Measurements from ENCODE around the gene PDXP. TPM values are rescaled to one million over a fixed set of nuclear protein-coding genes. Genes with fewer than 3 reads are reported as not detected.

The PDXP gene
- total RNA-seq, 1 experiment from 2014 or later, result 42.7 TPM

DNA sequence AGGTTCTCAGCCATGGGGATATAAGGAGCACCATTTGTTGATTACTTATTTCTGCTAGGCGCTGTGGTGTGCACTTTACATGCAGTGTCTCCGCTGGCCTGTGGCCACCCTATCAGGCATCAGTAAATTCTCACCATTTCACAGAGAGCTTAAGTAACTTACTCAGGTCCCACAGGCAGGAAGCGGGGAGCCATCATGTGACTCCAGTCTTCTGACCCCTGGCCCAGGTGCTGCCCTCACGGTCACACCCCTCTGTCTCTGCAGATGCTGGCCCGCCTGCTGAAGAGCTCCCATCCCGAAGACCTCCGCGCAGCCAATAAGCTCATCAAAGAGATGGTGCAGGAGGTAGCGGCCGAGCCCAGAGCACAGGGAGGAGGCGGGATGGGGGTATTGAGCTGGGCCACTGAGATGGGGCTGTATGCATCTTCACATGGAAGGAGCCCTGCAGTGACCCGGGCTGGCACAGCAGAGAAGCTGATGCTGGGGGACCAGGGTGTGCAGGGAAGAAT is 37.1 kb upstream of the PDXP start:
- H3K4me1 ChIP-seq (ENCODE audit: control insufficient read depth in 1 of 2, insufficient read depth in 2 of 2, low read length in 2 of 2), result no peaks in the 10 kb centered on the region
- no peak overlapping the region for H3K27ac ChIP-seq (ENCODE audit: low read depth, low read length)
- H3K27me3 ChIP-seq (ENCODE audit: insufficient read depth, low read length), result no peaks in the 10 kb centered on the region
- H4K20me1 ChIP-seq (ENCODE audit: insufficient read depth), result no peaks in the 10 kb centered on the region
- H3K9me2 ChIP-seq (ENCODE audit: insufficient read depth), result no peaks in the 10 kb centered on the region
- peaks cover 32 to 37% of the 10 kb centered on the region in 2 experiments for H3K36me3 ChIP-seq (ENCODE audit: control insufficient read depth in 1 of 2, insufficient read depth in 2 of 2, low read length in 2 of 2)
- no peak overlapping the region for H2AFZ ChIP-seq (ENCODE audit: low read depth, low read length, poor library complexity, severe bottlenecking)
- DNase-seq (ENCODE audit: low read depth, low spot score), result no peak
- CTCF ChIA-PET, result interaction anchor here (1.2 kb wide), 1 partner anchor 22 kb away, joined by 3 read pairs; no protein-coding TSS in a partner anchor
- no peak overlapping the region for H3K9ac ChIP-seq (ENCODE audit: low read length)
- TF ChIP-seq REST (IDR thresholded peaks at IDR 0.05; ENCODE audit: low read depth), result no peak
- TF ChIP-seq FOSL1 (IDR thresholded peaks at IDR 0.05; ENCODE audit: low read depth), result no peak
- TF ChIP-seq, protein P1, sequence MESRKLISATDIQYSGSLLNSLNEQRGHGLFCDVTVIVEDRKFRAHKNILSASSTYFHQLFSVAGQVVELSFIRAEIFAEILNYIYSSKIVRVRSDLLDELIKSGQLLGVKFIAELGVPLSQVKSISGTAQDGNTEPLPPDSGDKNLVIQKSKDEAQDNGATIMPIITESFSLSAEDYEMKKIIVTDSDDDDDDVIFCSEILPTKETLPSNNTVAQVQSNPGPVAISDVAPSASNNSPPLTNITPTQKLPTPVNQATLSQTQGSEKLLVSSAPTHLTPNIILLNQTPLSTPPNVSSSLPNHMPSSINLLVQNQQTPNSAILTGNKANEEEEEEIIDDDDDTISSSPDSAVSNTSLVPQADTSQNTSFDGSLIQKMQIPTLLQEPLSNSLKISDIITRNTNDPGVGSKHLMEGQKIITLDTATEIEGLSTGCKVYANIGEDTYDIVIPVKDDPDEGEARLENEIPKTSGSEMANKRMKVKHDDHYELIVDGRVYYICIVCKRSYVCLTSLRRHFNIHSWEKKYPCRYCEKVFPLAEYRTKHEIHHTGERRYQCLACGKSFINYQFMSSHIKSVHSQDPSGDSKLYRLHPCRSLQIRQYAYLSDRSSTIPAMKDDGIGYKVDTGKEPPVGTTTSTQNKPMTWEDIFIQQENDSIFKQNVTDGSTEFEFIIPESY (IDR thresholded peaks at IDR 0.05; ENCODE audit: extremely low read depth, insufficient replicate concordance, low read length), result no peak
- TF ChIP-seq SRF (IDR thresholded peaks at IDR 0.05; ENCODE audit: low read depth), result no peak
- TF ChIP-seq, protein P2, sequence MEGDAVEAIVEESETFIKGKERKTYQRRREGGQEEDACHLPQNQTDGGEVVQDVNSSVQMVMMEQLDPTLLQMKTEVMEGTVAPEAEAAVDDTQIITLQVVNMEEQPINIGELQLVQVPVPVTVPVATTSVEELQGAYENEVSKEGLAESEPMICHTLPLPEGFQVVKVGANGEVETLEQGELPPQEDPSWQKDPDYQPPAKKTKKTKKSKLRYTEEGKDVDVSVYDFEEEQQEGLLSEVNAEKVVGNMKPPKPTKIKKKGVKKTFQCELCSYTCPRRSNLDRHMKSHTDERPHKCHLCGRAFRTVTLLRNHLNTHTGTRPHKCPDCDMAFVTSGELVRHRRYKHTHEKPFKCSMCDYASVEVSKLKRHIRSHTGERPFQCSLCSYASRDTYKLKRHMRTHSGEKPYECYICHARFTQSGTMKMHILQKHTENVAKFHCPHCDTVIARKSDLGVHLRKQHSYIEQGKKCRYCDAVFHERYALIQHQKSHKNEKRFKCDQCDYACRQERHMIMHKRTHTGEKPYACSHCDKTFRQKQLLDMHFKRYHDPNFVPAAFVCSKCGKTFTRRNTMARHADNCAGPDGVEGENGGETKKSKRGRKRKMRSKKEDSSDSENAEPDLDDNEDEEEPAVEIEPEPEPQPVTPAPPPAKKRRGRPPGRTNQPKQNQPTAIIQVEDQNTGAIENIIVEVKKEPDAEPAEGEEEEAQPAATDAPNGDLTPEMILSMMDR (IDR thresholded peaks at IDR 0.05 in 2 of 3, conservative IDR thresholded peaks at IDR 0.05 in 1 of 3; ENCODE audit: borderline replicate concordance in 1 of 3, insufficient read depth in 1 of 3, low read depth in 2 of 3, low read length in 2 of 3), result no peak
- no peak for TF ChIP-seq RAD21 (IDR thresholded peaks at IDR 0.05; ENCODE audit: low read depth)
- TF ChIP-seq YY1 (IDR thresholded peaks at IDR 0.05; ENCODE audit: extremely low read depth, insufficient replicate concordance, low read depth, low read length), result no peak
- TF ChIP-seq EZH2phosphoT487 (IDR thresholded peaks at IDR 0.05; ENCODE audit: borderline replicate concordance), result no peak
- no peak for TF ChIP-seq ELF1 (IDR thresholded peaks at IDR 0.05; ENCODE audit: borderline replicate concordance, low read depth)
- no peak for ATAC-seq
- intact Hi-C loops (cut with micrococcal nuclease), result loop anchor here (5.0 kb wide), 1 partner anchor 171 kb away; no protein-coding TSS in a partner anchor
- H3K4me3 ChIP-seq (replicated peaks in 1 of 2; ENCODE audit: low read depth in 1 of 2, low read length in 2 of 2), result no peak overlapping the region
- H3K9me3 ChIP-seq (ENCODE audit: control insufficient read depth in 1 of 2, insufficient read depth in 1 of 2, low read depth in 1 of 2, low read length in 2 of 2), result no peaks in the 10 kb centered on the region
- no peaks in the 10 kb centered on the region for H3K79me2 ChIP-seq (ENCODE audit: insufficient read depth, low read length)
- BruUV-seq (replicated peaks), result no TSS peak
- RAD21 ChIA-PET (ENCODE audit: low non-redundant PET in 1 of 2, low total read pairs in 2 of 2, uncharacterized antibody in 2 of 2, unreplicated experiment in 2 of 2), result no interaction called here
- POLR2A ChIA-PET, result interaction anchor here (0.7 kb wide), 1 partner anchor 9 kb away, joined by 3 read pairs; no protein-coding TSS in a partner anchor
- H3K4me2 ChIP-seq (ENCODE audit: low read length), result no peak overlapping the region

Measured in HCT116 (cell line).